HG03342 (cell line): ENCODE results near the gene HYAL1.
"Not testable (repeated sequence)": the region's sequence is repeated elsewhere in the genome, so short reads cannot be mapped to it uniquely, and the experiment has no call there.

Experiments
- ATAC-seq: cut with Tn5 transposase; IDR thresholded peaks from one replicate; pipeline ENCODE4 v1.9.1; 2021; ENCODE audit warnings: mild to moderate bottlenecking, moderate library complexity; ENCODE audit not compliant: unreplicated experiment

HYAL1 gene

GRCh38 chr3:50295553-50296431 is 7.6 kb downstream of the HYAL1 start:
- no peak for ATAC-seq

GRCh38 chr3:50294492-50295403 is 8.6 kb downstream of the HYAL1 start:
- ATAC-seq = no peak

GRCh38 chr3:50294089-50294488 is 9.3 kb downstream of the HYAL1 start:
- ATAC-seq = no peak

GRCh38 chr3:50293079-50293801 is 10.1 kb downstream of the HYAL1 start:
- no peak for ATAC-seq

GRCh38 chr3:50292159-50293078 is 11.0 kb downstream of the HYAL1 start, which contains the start of gene IFRD2:
IFRD2 (minus strand) TSS chr3:50292429; CDS start chr3:50292274, 155 bp downstream.
- ATAC-seq = peak; percentile 96

GRCh38 chr3:50290161-50290641 is 13.2 kb downstream of the HYAL1 start:
- no peak for ATAC-seq

- no peak for ATAC-seq
Observed at GRCh38 chr3:50289130-50289529, 14.2 kb downstream of the HYAL1 start.

- no peak for ATAC-seq
Observed at GRCh38 chr3:50288387-50289007, 14.9 kb downstream of the HYAL1 start.

- ATAC-seq = no peak
Observed at GRCh38 chr3:50287262-50287661, 16.1 kb downstream of the HYAL1 start.

- no peak for ATAC-seq
Observed at GRCh38 chr3:50286322-50287227, 16.8 kb downstream of the HYAL1 start.

- not testable (repeated sequence) for ATAC-seq
Observed at GRCh38 chr3:50284121-50284520, 19.3 kb downstream of the HYAL1 start.

- ATAC-seq = no peak
Observed at GRCh38 chr3:50279255-50280016, 23.9 kb downstream of the HYAL1 start.

GRCh38 chr3:50278880-50279224 is 24.5 kb downstream of the HYAL1 start, which contains the start of gene LSMEM2:
LSMEM2 (plus strand) TSS chr3:50279087; CDS start chr3:50279114, 27 bp downstream.
- no peak for ATAC-seq

GRCh38 chr3:50278123-50278879 is 25.1 kb downstream of the HYAL1 start:
- no peak for ATAC-seq

- no peak for ATAC-seq
Observed at GRCh38 chr3:50276762-50277101, 26.6 kb downstream of the HYAL1 start.

- ATAC-seq = no peak
Observed at GRCh38 chr3:50275996-50276761, 27.2 kb downstream of the HYAL1 start.
